SJCRH30 (cell line): ENCODE results near the gene AMPD3. TPM values are rescaled to one million over a fixed set of nuclear protein-coding genes. Genes with fewer than 3 reads are reported as not detected.

Experiments used
- DNase-seq, 2 experiments: peaks; one replicate each; pipeline ENCODE4 v3.0.0-alpha.2; 2015 to 2020
- H3K27ac ChIP-seq: fragments of 250-450 bp; sonication (Bioruptor Pico); 2 replicates; pipeline ENCODE4 v1.5.1; 2020; ENCODE audit warnings: mild to moderate bottlenecking, moderate library complexity
- H3K27me3 ChIP-seq: fragments of 250-450 bp; sonication (Bioruptor Pico); 2 replicates; pipeline ENCODE4 v1.5.1; 2020; ENCODE audit warnings: mild to moderate bottlenecking, moderate library complexity
- H3K36me3 ChIP-seq: fragments of 250-450 bp; sonication (Bioruptor Pico); 2 replicates; pipeline ENCODE4 v1.5.1; 2020; ENCODE audit warnings: mild to moderate bottlenecking, moderate library complexity
- H3K4me1 ChIP-seq: fragments of 250-450 bp; sonication (Bioruptor Pico); 2 replicates; pipeline ENCODE4 v1.5.1; 2020; ENCODE audit warnings: mild to moderate bottlenecking, moderate library complexity
- H3K4me3 ChIP-seq: fragments of 250-450 bp; sonication (Bioruptor Pico); 2 replicates; pipeline ENCODE4 v1.5.1; 2020; ENCODE audit warnings: mild to moderate bottlenecking, moderate library complexity
- H3K9me3 ChIP-seq: fragments of 250-450 bp; sonication (Bioruptor Pico); replicated peaks from 2 replicates; pipeline ENCODE4 v1.5.1; 2020; ENCODE audit warnings: mild to moderate bottlenecking, moderate library complexity
- total RNA-seq: library from RNA; depleted of rRNA; stranded (reverse); fragments of >200 nt; shearing (Covaris generic); gene quantifications from 2 replicates; pipeline ENCODE4 v1.2.3, GENCODE V29; 2014

Gene AMPD3
- total RNA-seq, 1 experiment from 2014 or later = 14.9 TPM

- Histone ChIP-seq H3K4me1 (peaks cover 4% of the 10 kb centered on the region; the same call in 1 of the 2 replicates), H3K4me3 (no peak overlapping the region), H3K27ac (no peak overlapping the region), H3K9me3 (no peaks in the 10 kb centered on the region), H3K36me3 (peaks cover 10% of the 10 kb centered on the region; the same call in 1 of the 2 replicates), H3K27me3 (no peaks in the 10 kb centered on the region)
- DNase-seq = no peak
These were observed 56.1 kb downstream of the AMPD3 start for GRCh38 chr11:10511181-10511621.

GRCh38 chr11:10514202-10514601 is 59.1 kb downstream of the AMPD3 start:
- H3K4me1 ChIP-seq = peaks cover 4% of the 10 kb centered on the region; the same call in 1 of the 2 replicates
- DNase-seq = no peak
- no peak overlapping the region for H3K4me3 ChIP-seq
- peaks cover 8% of the 10 kb centered on the region; the same call in 1 of the 2 replicates for H3K36me3 ChIP-seq
- H3K27me3 ChIP-seq = no peaks in the 10 kb centered on the region
- H3K27ac ChIP-seq = no peak overlapping the region
- H3K9me3 ChIP-seq = no peaks in the 10 kb centered on the region

GRCh38 chr11:10514709-10515108 is 59.6 kb downstream of the AMPD3 start:
- no peaks in the 10 kb centered on the region for H3K9me3 ChIP-seq
- peaks cover 4% of the 10 kb centered on the region; the same call in 1 of the 2 replicates for H3K4me1 ChIP-seq
- no peak overlapping the region for H3K4me3 ChIP-seq
- no peak for DNase-seq
- no peak overlapping the region for H3K27ac ChIP-seq
- H3K27me3 ChIP-seq = no peaks in the 10 kb centered on the region
- peaks cover 8% of the 10 kb centered on the region; the same call in 1 of the 2 replicates for H3K36me3 ChIP-seq

GRCh38 chr11:10515418-10515817 is 60.4 kb downstream of the AMPD3 start:
- H3K27ac ChIP-seq = no peak overlapping the region
- DNase-seq = no peak
- no peaks in the 10 kb centered on the region for H3K27me3 ChIP-seq
- H3K4me3 ChIP-seq = no peak overlapping the region
- peaks cover 8% of the 10 kb centered on the region; the same call in 1 of the 2 replicates for H3K36me3 ChIP-seq
- no peaks in the 10 kb centered on the region for H3K9me3 ChIP-seq
- H3K4me1 ChIP-seq = peaks cover 4% of the 10 kb centered on the region; the same call in 1 of the 2 replicates

- no peak overlapping the region for H3K27ac ChIP-seq
- H3K4me1 ChIP-seq = peaks cover 4% of the 10 kb centered on the region; the same call in 1 of the 2 replicates
- no peak for DNase-seq
- peaks cover 7% of the 10 kb centered on the region for H3K36me3 ChIP-seq
- H3K4me3 ChIP-seq = no peak overlapping the region
- no peaks in the 10 kb centered on the region for H3K27me3 ChIP-seq
- H3K9me3 ChIP-seq = no peaks in the 10 kb centered on the region
These were observed 63.1 kb downstream of the AMPD3 start for GRCh38 chr11:10518123-10518522.

GRCh38 chr11:10518891-10519290 is 63.8 kb downstream of the AMPD3 start:
- H3K4me1 ChIP-seq = peaks cover 4% of the 10 kb centered on the region; the same call in 1 of the 2 replicates
- DNase-seq = no peak
- H3K27ac ChIP-seq = no peak overlapping the region
- H3K27me3 ChIP-seq = no peaks in the 10 kb centered on the region
- no peaks in the 10 kb centered on the region for H3K9me3 ChIP-seq
- H3K36me3 ChIP-seq = peaks cover 11% of the 10 kb centered on the region
- no peak overlapping the region for H3K4me3 ChIP-seq

- Histone ChIP-seq H3K36me3 (peaks cover 13% of the 10 kb centered on the region), H3K4me3 (no peak overlapping the region), H3K27me3 (no peaks in the 10 kb centered on the region), H3K4me1 (peaks cover 2% of the 10 kb centered on the region; the same call in 1 of the 2 replicates), H3K27ac (no peak overlapping the region), H3K9me3 (no peaks in the 10 kb centered on the region)
- no peak for DNase-seq
These were observed 64.6 kb downstream of the AMPD3 start for GRCh38 chr11:10519630-10520029.

GRCh38 chr11:10520562-10520961 is 65.5 kb downstream of the AMPD3 start:
- H3K4me1 ChIP-seq = no peaks in the 10 kb centered on the region
- peaks cover 15% of the 10 kb centered on the region for H3K36me3 ChIP-seq

GRCh38 chr11:10522276-10522675 is 67.2 kb downstream of the AMPD3 start:
- H3K9me3 ChIP-seq = no peaks in the 10 kb centered on the region
- H3K27ac ChIP-seq = no peak overlapping the region
- peaks cover 11% of the 10 kb centered on the region for H3K36me3 ChIP-seq
- H3K4me1 ChIP-seq = no peaks in the 10 kb centered on the region
- DNase-seq = no peak
- no peak overlapping the region for H3K4me3 ChIP-seq
- H3K27me3 ChIP-seq = no peaks in the 10 kb centered on the region

More at GRCh38 chr11:10520562-10520961, 65.5 kb downstream of the AMPD3 start:
- DNase-seq = no peak
- no peaks in the 10 kb centered on the region for H3K27me3 ChIP-seq
- H3K9me3 ChIP-seq = no peaks in the 10 kb centered on the region
- H3K4me3 ChIP-seq = no peak overlapping the region
- no peak overlapping the region for H3K27ac ChIP-seq

- H3K4me3 ChIP-seq = no peak overlapping the region
- DNase-seq = no peak
- H3K36me3 ChIP-seq = peaks cover 11% of the 10 kb centered on the region
- no peaks in the 10 kb centered on the region for H3K27me3 ChIP-seq
- H3K4me1 ChIP-seq = no peaks in the 10 kb centered on the region
- H3K27ac ChIP-seq = no peak overlapping the region
- no peaks in the 10 kb centered on the region for H3K9me3 ChIP-seq
These were observed 67.9 kb downstream of the AMPD3 start for GRCh38 chr11:10522921-10523320.

GRCh38 chr11:10524471-10524870 is 69.4 kb downstream of the AMPD3 start:
- Histone ChIP-seq H3K4me1 (no peaks in the 10 kb centered on the region), H3K27ac (no peak overlapping the region), H3K27me3 (no peaks in the 10 kb centered on the region), H3K4me3 (no peak overlapping the region), H3K36me3 (peaks cover 17% of the 10 kb centered on the region), H3K9me3 (no peaks in the 10 kb centered on the region)
- no peak for DNase-seq

GRCh38 chr11:10526974-10527918 is 72.2 kb downstream of the AMPD3 start:
- DNase-seq = no peak
- Histone ChIP-seq H3K4me1 (no peaks in the 10 kb centered on the region), H3K4me3 (no peak overlapping the region), H3K9me3 (no peaks in the 10 kb centered on the region), H3K27ac (no peak overlapping the region), H3K36me3 (peaks cover 22% of the 10 kb centered on the region), H3K27me3 (no peaks in the 10 kb centered on the region)

- no peak overlapping the region for H3K27ac ChIP-seq
- H3K4me3 ChIP-seq = no peak overlapping the region
- no peaks in the 10 kb centered on the region for H3K4me1 ChIP-seq
- H3K36me3 ChIP-seq = peaks cover 19% of the 10 kb centered on the region
- no peak for DNase-seq
- no peaks in the 10 kb centered on the region for H3K9me3 ChIP-seq
- H3K27me3 ChIP-seq = no peaks in the 10 kb centered on the region
These were observed 73.1 kb downstream of the AMPD3 start for GRCh38 chr11:10528121-10528520.

- no peak overlapping the region for H3K4me3 ChIP-seq
- no peaks in the 10 kb centered on the region for H3K4me1 ChIP-seq
- H3K27me3 ChIP-seq = no peaks in the 10 kb centered on the region
- peaks cover 16% of the 10 kb centered on the region; the same call in 1 of the 2 replicates for H3K36me3 ChIP-seq
- no peak for DNase-seq
- no peak overlapping the region for H3K27ac ChIP-seq
- H3K9me3 ChIP-seq = no peaks in the 10 kb centered on the region
These were observed 74.2 kb downstream of the AMPD3 start for GRCh38 chr11:10529279-10529678.

- Histone ChIP-seq H3K4me1 (no peaks in the 10 kb centered on the region), H3K27ac (no peak overlapping the region), H3K36me3 (peaks cover 12% of the 10 kb centered on the region; the same call in 1 of the 2 replicates), H3K4me3 (no peak overlapping the region), H3K9me3 (no peaks in the 10 kb centered on the region), H3K27me3 (no peaks in the 10 kb centered on the region)
- DNase-seq = no peak
These were observed 77.5 kb downstream of the AMPD3 start for GRCh38 chr11:10532526-10532925.
